Tibial nerve (tissue), 4 donors: ENCODE data around the gene C11orf68.
"Not testable (repeated sequence)": the region's sequence is repeated elsewhere in the genome, so short reads cannot be mapped to it uniquely, and the experiment has no call there.

Experiments used
- EP300 ChIP-seq, 2 donors: sonication (generic); formaldehyde crosslinking; IDR thresholded peaks; one replicate each; pipeline ENCODE4 v1.6.1; 2017; ENCODE audit warnings: antibody characterized with exemption in 2 of 2, mild to moderate bottlenecking in 1 of 2
- POLR2A ChIP-seq, 2 donors: fragments of 450-650 bp; IDR thresholded peaks; one replicate each; pipeline ENCODE4 v1.6.1; 2017; ENCODE audit warnings: antibody characterized with exemption in 2 of 2, mild to moderate bottlenecking in 2 of 2, moderate library complexity in 2 of 2
- TF ChIP-seq, protein P1 (sequence below), 5 experiments: fragments of 200-600 bp in 3 of 5; fragments of 450-650 bp in 2 of 5; sonication (generic) in 3 of 5; IDR thresholded peaks; one replicate each; pipeline ENCODE4 v1.5.1; 2016 to 2019; ENCODE audit warnings: antibody characterized with exemption in 5 of 5, mild to moderate bottlenecking in 3 of 5, moderate library complexity in 2 of 5

DNA sequence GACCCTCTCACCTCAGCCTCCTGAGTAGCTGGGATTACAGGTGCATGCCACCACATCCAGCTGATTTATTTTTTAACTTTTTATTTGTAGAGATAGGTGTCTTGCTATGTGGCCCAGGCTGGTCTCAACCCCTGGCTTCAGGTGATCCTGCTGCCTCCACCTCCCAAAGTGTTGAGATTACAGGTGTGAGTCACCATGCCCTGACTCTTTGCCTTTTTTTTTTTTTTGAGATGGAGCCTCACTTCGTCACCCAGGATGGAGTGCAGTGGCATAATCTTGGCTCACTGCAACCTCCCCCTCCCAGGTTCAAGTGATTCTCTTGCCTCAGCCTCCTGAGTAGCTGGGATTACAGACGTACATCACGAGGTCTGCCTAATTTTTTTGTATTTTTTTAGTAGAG, 32.8 kb upstream of the C11orf68 start:
- not testable (repeated sequence) for TF ChIP-seq POLR2A, EP300 (IDR thresholded peaks at IDR 0.05)
- TF ChIP-seq, protein P1, sequence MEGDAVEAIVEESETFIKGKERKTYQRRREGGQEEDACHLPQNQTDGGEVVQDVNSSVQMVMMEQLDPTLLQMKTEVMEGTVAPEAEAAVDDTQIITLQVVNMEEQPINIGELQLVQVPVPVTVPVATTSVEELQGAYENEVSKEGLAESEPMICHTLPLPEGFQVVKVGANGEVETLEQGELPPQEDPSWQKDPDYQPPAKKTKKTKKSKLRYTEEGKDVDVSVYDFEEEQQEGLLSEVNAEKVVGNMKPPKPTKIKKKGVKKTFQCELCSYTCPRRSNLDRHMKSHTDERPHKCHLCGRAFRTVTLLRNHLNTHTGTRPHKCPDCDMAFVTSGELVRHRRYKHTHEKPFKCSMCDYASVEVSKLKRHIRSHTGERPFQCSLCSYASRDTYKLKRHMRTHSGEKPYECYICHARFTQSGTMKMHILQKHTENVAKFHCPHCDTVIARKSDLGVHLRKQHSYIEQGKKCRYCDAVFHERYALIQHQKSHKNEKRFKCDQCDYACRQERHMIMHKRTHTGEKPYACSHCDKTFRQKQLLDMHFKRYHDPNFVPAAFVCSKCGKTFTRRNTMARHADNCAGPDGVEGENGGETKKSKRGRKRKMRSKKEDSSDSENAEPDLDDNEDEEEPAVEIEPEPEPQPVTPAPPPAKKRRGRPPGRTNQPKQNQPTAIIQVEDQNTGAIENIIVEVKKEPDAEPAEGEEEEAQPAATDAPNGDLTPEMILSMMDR (IDR thresholded peaks at IDR 0.05) = not testable (repeated sequence)
